MG63 (cell line): Measurements from ENCODE around the gene TOMM34. TPM values are rescaled to one million over a fixed set of nuclear protein-coding genes. Genes with fewer than 3 reads are reported as not detected.

Experiments
- DNase-seq: peaks from one replicate; pipeline ENCODE4 v3.0.0-alpha.2; 2020
- H3K27me3 ChIP-seq: fragments of 250-450 bp; sonication (Bioruptor Pico); 2 replicates; pipeline ENCODE4 v1.5.1; 2020; ENCODE audit warnings: mild to moderate bottlenecking, moderate library complexity
- H3K36me3 ChIP-seq: fragments of 250-450 bp; sonication (Bioruptor Pico); 2 replicates; pipeline ENCODE4 v1.5.1; 2020; ENCODE audit warnings: mild to moderate bottlenecking, moderate library complexity
- H3K4me3 ChIP-seq: fragments of 250-450 bp; sonication (Bioruptor Pico); 2 replicates; pipeline ENCODE4 v1.5.1; 2020; ENCODE audit warnings: mild to moderate bottlenecking, moderate library complexity
- H3K9me3 ChIP-seq: fragments of 250-450 bp; sonication (Bioruptor Pico); 2 replicates; pipeline ENCODE4 v1.5.1; 2020; ENCODE audit warnings: mild to moderate bottlenecking, moderate library complexity
- total RNA-seq: library from RNA; depleted of rRNA; stranded (reverse); fragments of >200 nt; shearing (Covaris generic); gene quantifications from 2 replicates; pipeline ENCODE4 v1.2.3, GENCODE V29; 2014; ENCODE audit warnings: low replicate concordance

Gene TOMM34
- total RNA-seq, 1 experiment from 2014 or later = 75.9 TPM

DNA sequence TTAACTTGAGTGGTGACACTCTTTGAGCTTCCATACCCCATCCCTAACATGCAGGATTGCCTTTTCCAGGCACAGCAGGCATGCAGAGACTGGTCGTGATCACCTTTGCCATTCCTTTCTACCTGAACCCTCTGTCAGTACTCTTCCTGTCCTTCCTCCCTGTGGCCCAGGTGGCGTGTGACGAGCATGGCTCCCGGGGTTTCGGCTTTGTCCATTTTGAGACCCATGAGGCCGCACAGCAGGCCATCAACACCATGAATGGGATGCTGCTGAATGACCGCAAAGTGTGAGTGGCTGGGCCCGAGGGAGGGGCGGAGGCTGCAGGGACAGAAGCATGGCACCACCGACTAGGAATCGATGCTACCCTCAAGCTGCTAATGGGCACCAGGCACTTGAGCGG, 43.6 kb downstream of the TOMM34 start:
- H3K27me3 ChIP-seq = no peaks in the 10 kb centered on the region
- no peak for DNase-seq
- no peak overlapping the region for H3K4me3 ChIP-seq
- no peaks in the 10 kb centered on the region for H3K9me3 ChIP-seq
- peaks cover 62% of the 10 kb centered on the region for H3K36me3 ChIP-seq

DNA sequence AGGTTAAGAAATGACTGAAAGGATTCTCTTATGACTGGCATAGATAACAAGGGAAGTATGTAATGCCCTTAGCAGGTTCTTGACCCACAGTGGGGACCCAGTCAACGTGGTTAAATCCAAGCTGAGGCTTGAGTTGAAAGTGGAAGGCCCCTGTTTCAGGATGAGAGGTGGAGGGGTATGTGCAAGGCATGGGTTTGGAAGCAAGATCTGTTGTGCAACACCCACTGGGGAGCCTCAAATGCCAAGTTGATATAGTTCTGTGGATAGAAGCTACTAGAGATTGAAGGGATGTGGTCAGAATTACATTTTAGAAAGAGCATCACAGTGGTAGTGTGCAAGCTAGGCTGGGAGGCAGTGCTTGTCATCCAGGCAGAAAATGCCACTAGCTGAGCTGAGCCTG, 45.3 kb downstream of the TOMM34 start:
- Histone ChIP-seq H3K27me3 (no peaks in the 10 kb centered on the region), H3K36me3 (peaks cover 52% of the 10 kb centered on the region), H3K4me3 (no peak overlapping the region), H3K9me3 (no peaks in the 10 kb centered on the region)
- no peak for DNase-seq

DNA sequence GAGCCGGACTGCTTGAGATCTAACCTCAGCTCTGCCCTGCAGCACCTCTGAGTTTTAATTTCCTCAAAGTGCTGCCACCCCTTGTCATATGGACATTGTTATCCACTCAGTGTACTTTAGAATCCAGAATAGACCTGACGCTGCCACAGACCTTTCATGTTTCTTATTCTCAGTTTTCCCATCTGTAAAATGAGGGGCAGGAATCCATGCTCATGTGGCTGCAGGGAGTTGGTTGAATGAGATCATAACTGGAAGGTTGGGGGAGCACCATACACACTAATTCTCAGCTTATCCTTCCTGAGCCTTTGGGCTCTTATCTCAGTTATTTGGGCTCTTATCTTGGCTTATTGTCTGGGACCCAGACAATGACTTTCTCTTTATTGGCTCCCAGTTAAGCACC, 48.0 kb downstream of the TOMM34 start:
- peaks cover 60% of the 10 kb centered on the region for H3K36me3 ChIP-seq
- H3K4me3 ChIP-seq = no peak overlapping the region
- H3K9me3 ChIP-seq = no peaks in the 10 kb centered on the region
- no peak for DNase-seq
- no peaks in the 10 kb centered on the region for H3K27me3 ChIP-seq

DNA sequence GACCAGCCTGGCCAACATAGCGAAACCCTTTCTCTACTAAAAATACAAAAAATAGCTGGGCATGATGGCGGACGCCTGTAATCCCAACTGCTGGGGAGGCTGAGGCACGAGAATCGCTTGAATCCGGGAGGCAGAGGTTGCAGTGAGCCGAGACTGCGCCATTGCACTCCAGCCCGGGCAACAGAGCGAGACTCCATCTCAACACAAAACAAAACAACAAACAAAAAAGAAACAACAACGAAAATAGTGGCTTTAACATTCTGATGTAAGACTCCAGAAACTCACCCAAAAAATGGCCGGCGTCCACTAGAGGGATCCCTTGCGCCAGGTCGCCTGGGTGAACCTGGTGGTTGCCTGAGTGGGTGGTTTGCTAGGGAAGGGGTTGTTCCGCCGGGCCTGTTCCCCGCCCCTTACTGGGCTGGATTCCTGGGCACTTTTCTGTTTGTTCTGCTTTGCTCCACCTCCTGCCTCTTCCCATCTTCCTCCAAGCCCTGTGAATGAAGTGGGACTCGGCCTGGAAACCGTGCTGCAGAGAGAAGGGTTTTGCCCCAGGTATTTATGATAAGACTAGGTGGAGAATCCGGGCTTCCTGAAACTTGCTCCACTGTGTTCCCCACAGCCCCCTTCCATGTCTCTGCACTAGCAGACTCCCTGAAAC, 48.8 kb downstream of the TOMM34 start:
- peak; percentile 50 for DNase-seq

DNA sequence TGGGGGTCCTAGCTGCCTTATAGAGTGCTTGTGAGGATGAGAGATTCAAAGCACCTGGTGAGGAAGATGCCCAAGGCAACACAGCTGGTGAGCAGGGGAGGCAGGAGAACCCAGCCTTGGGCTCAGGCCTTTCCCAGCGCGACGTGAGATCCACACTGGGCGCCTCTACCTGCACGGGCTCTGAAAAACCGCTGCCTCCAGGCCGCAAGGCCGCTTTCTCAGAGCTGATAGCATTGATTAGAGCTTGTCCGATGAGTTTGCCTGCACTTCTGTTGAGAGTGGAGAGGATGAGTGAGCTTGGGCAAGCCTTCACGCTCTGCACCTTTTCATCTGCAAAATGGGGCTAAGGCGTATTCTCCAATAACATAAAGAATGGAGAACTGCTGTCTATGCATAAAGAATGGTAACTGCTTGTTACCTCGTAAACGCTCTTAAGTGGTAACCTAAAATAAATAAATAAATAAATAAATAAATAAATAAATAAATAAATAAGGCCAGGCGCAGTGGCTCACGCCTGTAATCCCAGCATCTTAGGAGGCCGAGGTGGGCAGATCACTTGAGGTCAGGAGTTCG, 49.4 kb downstream of the TOMM34 start:
- peaks cover 64% of the 10 kb centered on the region for H3K36me3 ChIP-seq
- no peaks in the 10 kb centered on the region for H3K27me3 ChIP-seq
- DNase-seq = no peak
- H3K9me3 ChIP-seq = no peaks in the 10 kb centered on the region
- peak overlapping the region; percentile 75 for H3K4me3 ChIP-seq

More for the DNA sequence above, 48.8 kb downstream of the TOMM34 start:
- Histone ChIP-seq H3K4me3 (no peak overlapping the region), H3K36me3 (peaks cover 65% of the 10 kb centered on the region), H3K27me3 (no peaks in the 10 kb centered on the region), H3K9me3 (no peaks in the 10 kb centered on the region)

DNA sequence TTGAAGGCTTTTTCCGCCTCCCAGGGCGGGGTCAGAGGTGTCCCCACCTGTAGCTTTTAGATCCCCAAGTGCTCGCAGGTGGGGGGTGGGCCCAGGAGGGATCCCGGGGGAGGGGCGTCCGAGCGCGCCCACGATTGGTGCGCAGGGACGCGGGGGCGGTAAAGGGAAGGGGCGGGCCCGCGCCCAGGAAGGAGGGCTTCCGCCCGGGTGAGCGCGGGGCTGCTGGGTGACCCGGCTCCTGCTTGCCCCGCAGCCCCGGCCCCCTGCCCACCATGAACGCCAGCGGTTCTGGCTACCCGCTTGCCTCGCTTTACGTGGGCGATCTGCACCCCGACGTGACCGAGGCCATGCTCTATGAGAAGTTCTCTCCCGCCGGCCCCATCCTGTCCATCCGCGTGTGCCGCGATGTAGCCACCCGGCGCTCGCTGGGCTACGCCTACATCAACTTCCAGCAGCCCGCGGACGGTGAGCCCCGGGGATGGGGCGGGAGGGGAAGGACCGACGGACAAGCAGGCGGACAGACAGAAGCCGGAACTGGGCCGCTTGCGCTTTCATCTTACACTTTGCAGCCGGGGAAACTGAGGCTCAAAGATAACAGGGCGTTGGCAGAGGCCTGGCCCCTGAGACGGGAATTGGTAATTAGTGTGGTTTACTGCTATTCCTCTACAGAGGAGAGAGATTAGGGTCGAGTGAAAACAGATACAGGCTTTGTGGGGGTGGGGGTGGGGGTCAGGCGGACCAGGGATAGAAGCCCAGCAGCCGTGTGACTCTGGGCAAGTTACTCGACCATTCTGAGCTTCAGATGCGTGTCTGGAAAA, 50.1 kb downstream of the TOMM34 start, which contains the start of gene PABPC1L:
PABPC1L (plus strand) TSS at position 189 of the 818 bp plus-strand sequence; CDS start at position 273, 84 bp downstream.
- Histone ChIP-seq H3K27me3 (no peaks in the 10 kb centered on the region), H3K4me3 (peak within 1 kb of the TSS; percentile 75), H3K9me3 (no peaks in the 10 kb centered on the region), H3K36me3 (peaks cover 68% of the 10 kb centered on the region)
- DNase-seq = peak; percentile 78

DNA sequence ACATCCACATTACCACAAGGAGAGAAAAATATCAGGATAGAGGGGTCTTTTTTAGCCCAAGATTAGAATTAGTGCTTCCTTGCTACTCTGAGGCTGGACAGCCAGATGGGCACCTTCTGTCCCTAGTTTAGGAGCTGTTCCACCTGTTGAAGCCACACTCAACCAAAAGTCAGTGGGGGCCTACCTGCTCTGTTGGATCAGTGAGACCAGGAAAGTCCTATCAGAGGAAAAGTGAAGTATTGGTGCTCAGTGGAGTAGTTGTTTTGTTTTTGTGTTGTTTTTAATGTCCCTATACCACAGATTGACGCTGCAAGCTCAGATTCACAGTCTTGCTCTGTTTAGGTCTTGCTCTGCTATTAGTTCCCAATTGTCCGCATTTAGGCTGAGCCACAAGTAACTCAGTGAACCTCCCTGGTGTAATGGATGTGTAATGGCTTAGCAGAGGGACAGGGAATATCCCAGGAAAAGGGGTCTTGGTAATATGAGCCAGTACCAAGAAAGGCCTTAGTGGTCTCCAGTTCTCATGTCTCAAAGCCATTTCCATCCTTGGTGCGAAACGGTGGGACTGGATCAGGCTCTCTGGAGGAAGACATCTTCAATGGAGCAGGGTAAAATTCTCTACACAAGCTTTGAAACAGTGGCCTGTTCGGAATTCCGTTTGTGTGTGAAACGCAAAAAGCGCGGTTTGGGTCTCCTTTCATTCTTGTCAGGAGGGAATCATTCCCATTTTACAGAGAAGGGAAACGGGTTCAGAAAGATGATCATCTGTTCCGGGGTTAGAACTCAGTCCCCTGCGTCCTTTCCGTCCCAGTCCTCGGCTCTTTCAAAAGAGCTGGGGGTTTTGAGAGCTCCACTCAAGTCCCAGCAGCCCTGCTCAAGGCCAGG, 51.0 kb downstream of the TOMM34 start:
- Histone ChIP-seq H3K4me3 (peak overlapping the region; percentile 75), H3K36me3 (peaks cover 68% of the 10 kb centered on the region), H3K9me3 (no peaks in the 10 kb centered on the region), H3K27me3 (no peaks in the 10 kb centered on the region)
- no peak for DNase-seq

DNA sequence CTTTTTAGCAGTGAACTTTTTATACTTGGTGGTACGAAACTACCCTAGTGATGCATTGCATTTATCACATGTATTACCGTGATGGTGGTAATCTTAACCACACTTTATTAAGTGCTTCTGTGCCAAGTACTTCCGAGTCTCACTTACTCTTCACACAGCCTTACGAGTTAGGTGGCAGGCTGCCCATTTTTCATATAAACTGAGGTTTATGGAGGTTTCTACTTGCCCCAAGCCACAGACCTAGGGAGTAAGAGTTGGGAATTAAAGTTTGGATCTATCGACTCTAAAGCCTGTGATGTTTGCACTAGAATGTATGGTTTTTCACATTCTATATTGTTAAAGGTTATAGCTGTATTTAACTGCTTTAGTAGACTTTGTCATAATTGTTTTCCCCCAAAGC, 55.8 kb downstream of the TOMM34 start:
- H3K36me3 ChIP-seq = peaks cover 80% of the 10 kb centered on the region
- no peaks in the 10 kb centered on the region for H3K27me3 ChIP-seq
- no peak for DNase-seq
- no peaks in the 10 kb centered on the region for H3K9me3 ChIP-seq
- H3K4me3 ChIP-seq = no peak overlapping the region

DNA sequence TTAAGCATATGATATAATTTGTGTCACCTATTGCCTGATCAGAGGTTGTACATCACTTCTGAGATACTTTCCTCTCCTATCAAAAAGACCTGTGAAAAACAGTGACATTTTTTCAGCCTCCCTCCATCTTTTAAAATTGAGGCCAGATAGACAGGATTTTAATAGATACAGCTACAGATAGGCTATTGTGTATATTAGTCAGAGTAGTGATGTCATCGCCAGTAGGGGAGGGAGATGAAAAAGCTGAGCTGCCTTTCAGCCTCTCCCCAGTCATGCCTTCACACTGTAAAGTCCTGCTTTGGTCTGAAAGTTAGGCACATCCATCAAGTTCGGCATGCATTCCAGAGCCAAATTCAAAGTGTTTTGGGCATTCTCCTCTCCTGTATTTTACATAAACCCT, 58.2 kb downstream of the TOMM34 start:
- DNase-seq = no peak
- H3K36me3 ChIP-seq = peaks cover 60% of the 10 kb centered on the region

DNA sequence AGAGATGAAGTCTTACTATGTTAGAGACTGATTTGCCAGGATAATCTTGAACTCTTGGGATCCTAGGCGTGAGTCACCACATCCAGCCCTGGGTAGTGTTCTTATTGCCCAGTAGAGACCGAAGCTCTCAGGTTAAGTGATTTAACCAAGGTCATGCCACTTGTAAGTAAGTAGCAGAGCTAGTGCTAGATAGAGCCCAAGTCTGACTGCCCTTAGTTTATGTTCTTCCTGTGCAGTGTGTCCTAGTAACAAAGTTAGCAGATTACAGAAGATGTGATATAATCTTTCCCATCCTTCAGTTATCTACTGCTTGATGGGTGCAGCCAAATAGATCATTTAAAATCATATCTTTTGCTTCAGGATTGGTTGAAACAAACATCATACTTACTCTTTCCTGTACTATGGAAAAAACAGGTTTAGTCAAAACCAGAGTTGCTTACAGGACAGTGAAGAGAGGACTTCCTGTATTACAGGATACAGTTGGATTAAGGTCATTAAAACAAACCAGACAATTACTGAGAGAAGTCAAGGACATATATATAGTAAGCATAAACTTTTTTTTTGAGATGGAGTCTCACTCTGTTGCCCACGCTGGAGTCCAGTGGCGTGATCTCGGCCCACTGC, 59.9 kb downstream of the TOMM34 start:
- Histone ChIP-seq H3K36me3 (peaks cover 52% of the 10 kb centered on the region), H3K9me3 (no peaks in the 10 kb centered on the region), H3K4me3 (no peak overlapping the region), H3K27me3 (no peaks in the 10 kb centered on the region)
- no peak for DNase-seq

More for the DNA sequence above, 58.2 kb downstream of the TOMM34 start:
- Histone ChIP-seq H3K4me3 (no peak overlapping the region), H3K9me3 (no peaks in the 10 kb centered on the region), H3K27me3 (no peaks in the 10 kb centered on the region)

DNA sequence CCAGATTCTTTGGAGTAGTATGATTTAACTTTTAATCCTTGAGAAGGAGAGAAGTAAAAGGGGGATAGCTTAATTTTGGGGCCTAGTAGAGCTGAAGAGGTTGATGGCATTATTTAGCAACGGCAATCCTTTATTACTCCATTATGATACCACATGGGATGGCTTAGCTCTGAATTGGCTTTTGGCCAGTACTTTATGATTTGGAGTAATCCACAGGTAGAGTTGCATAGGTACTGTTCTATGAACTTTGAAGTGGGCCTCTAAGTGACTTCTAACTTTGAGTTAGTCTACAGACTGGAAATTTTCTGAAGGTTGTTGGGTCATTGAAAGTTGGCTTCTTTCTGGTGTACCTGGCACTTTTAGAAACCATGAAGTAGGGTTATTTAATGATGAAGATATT, 63.1 kb downstream of the TOMM34 start:
- peaks cover 44% of the 10 kb centered on the region for H3K36me3 ChIP-seq

DNA sequence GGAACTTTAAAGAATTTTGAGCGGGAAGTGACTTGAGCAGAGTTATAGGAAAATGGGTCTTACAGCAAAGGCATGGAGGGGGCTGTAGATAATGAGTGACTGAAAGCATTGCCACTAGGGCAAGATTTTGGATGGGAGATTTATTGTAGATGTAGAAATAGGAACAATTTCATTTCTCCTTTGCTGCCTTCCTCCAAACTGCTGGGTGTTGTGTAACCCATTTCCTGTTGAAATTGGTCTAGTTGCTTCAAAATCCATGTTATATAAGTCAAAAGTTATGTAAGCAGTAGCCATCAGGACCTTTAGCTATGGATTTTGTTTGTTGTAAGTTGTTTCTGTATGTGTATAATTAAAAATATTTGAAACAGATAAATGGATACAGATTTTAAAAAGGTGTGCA, 63.6 kb downstream of the TOMM34 start:
- Histone ChIP-seq H3K9me3 (no peaks in the 10 kb centered on the region), H3K27me3 (no peaks in the 10 kb centered on the region), H3K36me3 (peaks cover 44% of the 10 kb centered on the region), H3K4me3 (no peak overlapping the region)
- no peak for DNase-seq

More for the DNA sequence above, 63.1 kb downstream of the TOMM34 start:
- no peak for DNase-seq
- Histone ChIP-seq H3K4me3 (no peak overlapping the region), H3K27me3 (no peaks in the 10 kb centered on the region), H3K9me3 (no peaks in the 10 kb centered on the region)

DNA sequence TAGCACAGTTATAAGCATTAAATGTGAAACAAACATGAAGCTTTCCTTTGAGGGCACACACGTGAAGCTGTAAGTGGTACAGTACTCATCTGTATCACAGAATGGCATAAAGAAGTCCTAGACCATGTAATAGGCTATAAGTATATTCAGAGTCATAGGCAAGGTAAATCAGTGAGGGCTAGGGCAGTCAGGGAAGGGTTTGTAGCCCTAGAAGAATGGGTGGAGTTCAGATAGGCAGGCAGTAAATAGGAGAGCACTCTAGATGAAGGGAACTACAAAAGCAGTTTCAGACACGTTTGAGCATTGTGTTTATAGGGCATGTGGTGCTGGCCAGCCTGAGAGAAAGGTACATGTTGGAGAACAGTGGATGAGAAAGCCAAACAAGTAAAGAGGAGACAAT, 65.2 kb downstream of the TOMM34 start:
- no peak for DNase-seq
- Histone ChIP-seq H3K4me3 (no peak overlapping the region), H3K36me3 (peaks cover 50% of the 10 kb centered on the region), H3K27me3 (no peaks in the 10 kb centered on the region), H3K9me3 (no peaks in the 10 kb centered on the region)
